Parathyroid adenoma (tissue), 2 donors: ENCODE results near the gene SLC16A12.

Experiments used
- H2AFZ ChIP-seq: fragments of 300-600 bp; sonication (generic); one replicate; pipeline ENCODE4 v1.7.0; 2017; ENCODE audit warnings: antibody characterized with exemption, mild to moderate bottlenecking
- H3K27ac ChIP-seq: fragments of 300-600 bp; sonication (generic); one replicate; pipeline ENCODE4 v1.7.0; 2017
- H3K27me3 ChIP-seq: fragments of 300-600 bp; sonication (generic); one replicate; pipeline ENCODE4 v1.7.0; 2017; ENCODE audit warnings: low read length; ENCODE audit not compliant: control insufficient read depth, insufficient read depth
- H3K36me3 ChIP-seq: fragments of 300-600 bp; sonication (generic); one replicate; pipeline ENCODE4 v1.7.0; 2017; ENCODE audit warnings: low read length; ENCODE audit not compliant: control insufficient read depth, insufficient read depth
- H3K4me1 ChIP-seq: fragments of 300-600 bp; sonication (generic); one replicate; pipeline ENCODE4 v1.7.0; 2017; ENCODE audit warnings: control low read depth
- H3K4me2 ChIP-seq: fragments of 300-600 bp; sonication (generic); one replicate; pipeline ENCODE4 v1.7.0; 2017; ENCODE audit warnings: low read length
- H3K4me3 ChIP-seq: fragments of 300-600 bp; sonication (generic); one replicate; pipeline ENCODE4 v1.7.0; 2017; ENCODE audit warnings: low read depth, low read length
- H3K79me2 ChIP-seq: fragments of 300-600 bp; sonication (generic); one replicate; pipeline ENCODE4 v1.7.0; 2017; ENCODE audit warnings: control low read depth
- H3K9ac ChIP-seq: fragments of 300-600 bp; sonication (generic); one replicate; pipeline ENCODE4 v1.7.0; 2017; ENCODE audit warnings: mild to moderate bottlenecking
- H3K9me3 ChIP-seq: fragments of 300-600 bp; sonication (generic); one replicate; pipeline ENCODE4 v1.7.0; 2017; ENCODE audit warnings: low read length; ENCODE audit not compliant: control insufficient read depth
- CTCF ChIP-seq: fragments of 300-600 bp; sonication (generic); IDR thresholded peaks from one replicate; pipeline ENCODE4 v1.7.0; 2017; ENCODE audit warnings: antibody characterized with exemption, mild to moderate bottlenecking
- donor health status: primary hyperparathyroidism.

SLC16A12 gene

GRCh38 chr10:89482256-89482655, 53.1 kb downstream of the SLC16A12 start:
- Histone ChIP-seq H2AFZ (no peak overlapping the region), H3K79me2 (no peaks in the 10 kb centered on the region), H3K4me2 (no peak overlapping the region), H3K9ac (no peak overlapping the region), H3K36me3 (no peaks in the 10 kb centered on the region), H3K27ac (peak overlapping the region; percentile 43), H3K27me3 (no peaks in the 10 kb centered on the region), H3K9me3 (no peaks in the 10 kb centered on the region), H3K4me1 (no peaks in the 10 kb centered on the region), H3K4me3 (no peak overlapping the region)
- TF ChIP-seq CTCF = no peak

- Histone ChIP-seq H3K79me2 (no peaks in the 10 kb centered on the region), H3K9ac (no peak overlapping the region), H3K4me2 (no peak overlapping the region), H3K4me1 (peaks cover 4% of the 10 kb centered on the region), H3K27ac (peak overlapping the region; percentile 43), H2AFZ (no peak overlapping the region), H3K9me3 (no peaks in the 10 kb centered on the region), H3K27me3 (no peaks in the 10 kb centered on the region), H3K4me3 (no peak overlapping the region), H3K36me3 (no peaks in the 10 kb centered on the region)
- no peak for TF ChIP-seq CTCF
These were observed 53.7 kb downstream of the SLC16A12 start for GRCh38 chr10:89481662-89482061.

GRCh38 chr10:89479771-89480446, 55.5 kb downstream of the SLC16A12 start:
- no peak for TF ChIP-seq CTCF
- H3K9ac ChIP-seq = no peak overlapping the region
- H3K4me3 ChIP-seq = no peak overlapping the region
- H3K9me3 ChIP-seq = no peaks in the 10 kb centered on the region
- H2AFZ ChIP-seq = no peak overlapping the region
- no peak overlapping the region for H3K27ac ChIP-seq
- no peak overlapping the region for H3K4me2 ChIP-seq
- no peaks in the 10 kb centered on the region for H3K36me3 ChIP-seq
- peaks cover 16% of the 10 kb centered on the region for H3K4me1 ChIP-seq
- no peaks in the 10 kb centered on the region for H3K27me3 ChIP-seq
- no peaks in the 10 kb centered on the region for H3K79me2 ChIP-seq

- TF ChIP-seq CTCF = no peak
- H3K4me3 ChIP-seq = no peak overlapping the region
- no peaks in the 10 kb centered on the region for H3K79me2 ChIP-seq
- no peak overlapping the region for H3K9ac ChIP-seq
- no peak overlapping the region for H3K27ac ChIP-seq
- H3K4me1 ChIP-seq = peaks cover 16% of the 10 kb centered on the region
- peak overlapping the region; percentile 5 for H2AFZ ChIP-seq
- no peaks in the 10 kb centered on the region for H3K27me3 ChIP-seq
- H3K4me2 ChIP-seq = no peak overlapping the region
- H3K36me3 ChIP-seq = no peaks in the 10 kb centered on the region
- no peaks in the 10 kb centered on the region for H3K9me3 ChIP-seq
These were observed 56.4 kb downstream of the SLC16A12 start for GRCh38 chr10:89478739-89479654.
